HG03039 (cell line): ENCODE measurements around the gene PRKACA.

ENCODE experiments used
- ATAC-seq: cut with Tn5 transposase; IDR thresholded peaks from one replicate; pipeline ENCODE4 v1.9.1; 2021; ENCODE audit warnings: mild to moderate bottlenecking, moderate library complexity; ENCODE audit not compliant: unreplicated experiment

Gene PRKACA

GRCh38 chr19:14096272-14096992, 21.1 kb downstream of the PRKACA start:
- ATAC-seq, result no peak

- ATAC-seq, result no peak
Observed at GRCh38 chr19:14094854-14095253, 22.7 kb downstream of the PRKACA start.

GRCh38 chr19:14093117-14093823, 24.3 kb downstream of the PRKACA start:
- no peak for ATAC-seq

- ATAC-seq, result no peak
Observed at GRCh38 chr19:14091813-14092462, 25.6 kb downstream of the PRKACA start.

GRCh38 chr19:14091081-14091812, 26.3 kb downstream of the PRKACA start:
- peak; percentile 48 for ATAC-seq

- peak; percentile 29 for ATAC-seq
Observed at GRCh38 chr19:14090509-14091080, 27.0 kb downstream of the PRKACA start, which contains the start of gene SAMD1. TSS of gene SAMD1 (minus strand) at chr19:14090751.

GRCh38 chr19:14089662-14090508, 27.7 kb downstream of the PRKACA start:
- ATAC-seq, result no peak

GRCh38 chr19:14089412-14089661, 28.2 kb downstream of the PRKACA start:
- no peak for ATAC-seq

GRCh38 chr19:14088634-14089411, 28.7 kb downstream of the PRKACA start:
- ATAC-seq, result no peak

- no peak for ATAC-seq
Observed at GRCh38 chr19:14086098-14086497, 31.5 kb downstream of the PRKACA start.

GRCh38 chr19:14085309-14085995, 32.1 kb downstream of the PRKACA start, which contains the start of gene C19orf67:
TSS of gene C19orf67 (minus strand) at chr19:14085783. CDS start at chr19:14085627, 156 bp downstream.
- no peak for ATAC-seq

- ATAC-seq, result no peak
Observed at GRCh38 chr19:14082675-14082960, 34.9 kb downstream of the PRKACA start.

GRCh38 chr19:14081797-14082674, 35.5 kb downstream of the PRKACA start:
- peak; percentile 9 for ATAC-seq

- ATAC-seq, result peak; percentile 79
Observed at GRCh38 chr19:14080887-14081796, 36.4 kb downstream of the PRKACA start.

GRCh38 chr19:14078411-14078810, 39.2 kb downstream of the PRKACA start:
- no peak for ATAC-seq

- no peak for ATAC-seq
Observed at GRCh38 chr19:14073925-14074838, 43.4 kb downstream of the PRKACA start.
